Tibial artery (tissue), 4 donors: ENCODE data around the gene TSHZ2.

ENCODE experiments used
- DNase-seq, 2 donors: peaks; one replicate each; pipeline ENCODE4 v3.0.0-alpha.2; 2019
- H3K27ac ChIP-seq, 2 donors: fragments of 200-600 bp; sonication (generic) in 1 of 2; 1 replicate in 1 of 2; 2 replicates in 1 of 2; pipeline ENCODE4 v1.5.1; 2018 to 2019; ENCODE audit warnings: mild to moderate bottlenecking in 1 of 2
- H3K27me3 ChIP-seq, 2 donors: fragments of 200-600 bp; sonication (generic) in 1 of 2; one replicate each; pipeline versions ENCODE4 v1.5.1 to v1.6.0; 2016 to 2019
- H3K36me3 ChIP-seq, 3 donors: fragments of 200-600 bp; sonication (generic) in 2 of 3; one replicate each; pipeline ENCODE4 v1.5.1; 2016 to 2019; ENCODE audit warnings: mild to moderate bottlenecking in 2 of 3
- H3K4me1 ChIP-seq, 4 donors: fragments of 200-600 bp; sonication (generic) in 2 of 4; 1 replicate in 3 of 4; 2 replicates in 1 of 4; pipeline ENCODE4 v1.5.1; 2016 to 2019
- H3K4me3 ChIP-seq, 2 donors: fragments of 200-600 bp; sonication (generic) in 1 of 2; 1 replicate in 1 of 2; 2 replicates in 1 of 2; pipeline ENCODE4 v1.5.1; 2018 to 2019; ENCODE audit warnings: mild to moderate bottlenecking in 2 of 2
- H3K9me3 ChIP-seq, 3 donors: fragments of 200-600 bp; sonication (generic) in 1 of 3; one replicate each; pipeline ENCODE4 v1.5.1; 2016 to 2019
- intact Hi-C: fragments of 100-400 bp; cut with DNase I; formaldehyde crosslinking; loops from one replicate; pipeline ENCODE4 v1.15.0; 2023; ENCODE audit warnings: low total_unique reads
- TF ChIP-seq, protein P1 (sequence below), 2 experiments: fragments of 200-600 bp in 1 of 2; fragments of 450-650 bp in 1 of 2; IDR thresholded peaks; one replicate each; pipeline ENCODE4 v1.5.1; 2017 to 2019; ENCODE audit warnings: antibody characterized with exemption in 2 of 2, mild to moderate bottlenecking in 1 of 2, moderate library complexity in 1 of 2

The TSHZ2 gene

DNA sequence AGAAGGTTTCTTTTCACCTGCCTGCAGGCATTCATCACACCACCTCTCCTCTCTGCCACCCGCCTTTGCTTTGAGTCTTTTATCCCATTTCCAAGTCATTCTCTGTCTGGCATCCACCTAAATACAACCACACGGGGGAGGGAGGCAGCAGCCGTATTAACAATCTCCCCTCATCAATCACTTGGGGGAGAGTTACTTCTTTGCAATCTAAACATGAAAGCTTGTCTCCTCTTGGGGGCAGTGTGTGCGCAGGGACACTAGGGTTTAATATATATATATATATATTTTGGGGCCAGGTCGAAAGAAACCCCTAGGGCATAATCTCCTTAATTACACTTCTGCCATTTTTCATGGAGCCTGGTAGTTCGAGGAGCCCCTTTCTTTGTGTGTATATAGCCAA is 214.5 kb downstream of the TSHZ2 start:
- Histone ChIP-seq H3K4me3 (no peak overlapping the region), H3K4me1 (no peaks in the 10 kb centered on the region), H3K27ac (no peak overlapping the region), H3K9me3 (no peaks in the 10 kb centered on the region), H3K36me3 (no peaks in the 10 kb centered on the region), H3K27me3 (no peaks in the 10 kb centered on the region)
- TF ChIP-seq, protein P1, sequence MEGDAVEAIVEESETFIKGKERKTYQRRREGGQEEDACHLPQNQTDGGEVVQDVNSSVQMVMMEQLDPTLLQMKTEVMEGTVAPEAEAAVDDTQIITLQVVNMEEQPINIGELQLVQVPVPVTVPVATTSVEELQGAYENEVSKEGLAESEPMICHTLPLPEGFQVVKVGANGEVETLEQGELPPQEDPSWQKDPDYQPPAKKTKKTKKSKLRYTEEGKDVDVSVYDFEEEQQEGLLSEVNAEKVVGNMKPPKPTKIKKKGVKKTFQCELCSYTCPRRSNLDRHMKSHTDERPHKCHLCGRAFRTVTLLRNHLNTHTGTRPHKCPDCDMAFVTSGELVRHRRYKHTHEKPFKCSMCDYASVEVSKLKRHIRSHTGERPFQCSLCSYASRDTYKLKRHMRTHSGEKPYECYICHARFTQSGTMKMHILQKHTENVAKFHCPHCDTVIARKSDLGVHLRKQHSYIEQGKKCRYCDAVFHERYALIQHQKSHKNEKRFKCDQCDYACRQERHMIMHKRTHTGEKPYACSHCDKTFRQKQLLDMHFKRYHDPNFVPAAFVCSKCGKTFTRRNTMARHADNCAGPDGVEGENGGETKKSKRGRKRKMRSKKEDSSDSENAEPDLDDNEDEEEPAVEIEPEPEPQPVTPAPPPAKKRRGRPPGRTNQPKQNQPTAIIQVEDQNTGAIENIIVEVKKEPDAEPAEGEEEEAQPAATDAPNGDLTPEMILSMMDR (IDR thresholded peaks at IDR 0.05), result no peak
- no peak for DNase-seq
- intact Hi-C loops, result no loop called here

DNA sequence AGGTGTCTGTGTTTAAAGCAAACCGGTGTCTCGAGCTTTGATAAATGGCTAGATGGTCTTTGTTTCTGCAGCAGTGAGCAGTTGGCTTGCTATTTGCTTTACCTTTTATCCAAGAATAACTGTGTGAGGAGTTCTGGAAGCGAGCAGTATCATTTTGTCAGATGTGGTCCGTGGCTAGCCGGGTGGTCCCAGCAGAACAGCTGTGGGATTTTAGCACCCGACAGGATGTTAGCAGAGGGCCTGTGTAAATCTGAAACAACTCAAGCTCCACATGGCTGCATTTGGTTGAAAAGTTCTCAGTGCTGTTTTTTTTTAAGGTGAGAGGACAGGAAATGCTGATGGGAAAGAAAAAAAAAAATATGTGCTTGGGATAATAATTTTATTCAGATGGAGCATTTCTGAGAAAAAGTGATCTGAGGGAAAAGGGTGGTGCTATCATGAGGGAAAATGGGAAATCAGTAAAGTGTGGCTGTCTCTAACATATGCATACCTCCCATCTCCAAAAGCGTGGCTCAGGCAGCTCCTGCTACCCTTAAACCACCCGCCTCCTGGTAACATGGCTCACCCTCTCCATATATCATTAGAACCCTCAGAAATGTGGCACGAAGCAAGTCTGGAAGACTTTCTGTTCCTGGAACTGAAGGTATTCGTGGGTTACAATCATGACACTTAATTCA is 215.4 kb downstream of the TSHZ2 start:
- intact Hi-C loops, result no loop called here
- TF ChIP-seq, protein P1 (IDR thresholded peaks at IDR 0.05), result no peak
- Histone ChIP-seq H3K36me3 (no peaks in the 10 kb centered on the region), H3K9me3 (no peaks in the 10 kb centered on the region), H3K27me3 (no peaks in the 10 kb centered on the region), H3K4me1 (no peaks in the 10 kb centered on the region), H3K4me3 (no peak overlapping the region), H3K27ac (no peak overlapping the region)
- no peak for DNase-seq

DNA sequence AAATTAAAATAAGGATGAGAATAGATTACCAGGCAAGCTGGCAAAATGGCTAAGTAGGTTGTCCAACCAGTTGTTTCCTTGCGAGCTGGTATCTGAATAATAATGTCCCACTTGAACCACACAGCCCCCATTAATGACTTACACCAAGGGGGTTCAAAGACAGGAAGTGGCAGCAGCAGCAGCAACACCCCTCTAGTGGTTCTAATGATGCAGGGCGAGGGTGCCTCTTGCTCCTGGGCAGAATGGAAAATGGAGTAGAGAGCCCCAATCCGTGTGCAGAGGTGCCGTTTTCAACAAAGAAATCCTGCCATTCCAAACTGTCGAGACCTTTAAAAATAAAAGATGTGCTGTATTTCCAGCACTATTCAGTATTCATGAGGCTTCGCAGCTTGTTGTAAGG is 218.1 kb downstream of the TSHZ2 start:
- Histone ChIP-seq H3K4me3 (no peak overlapping the region), H3K27ac (no peak overlapping the region), H3K27me3 (no peaks in the 10 kb centered on the region), H3K9me3 (no peaks in the 10 kb centered on the region), H3K36me3 (no peaks in the 10 kb centered on the region), H3K4me1 (peaks cover 0 to 5% (median 0%) of the 10 kb centered on the region in 4 donors)
- DNase-seq, result no peak
- intact Hi-C loops, result no loop called here
- TF ChIP-seq, protein P1 (IDR thresholded peaks at IDR 0.05), result no peak

DNA sequence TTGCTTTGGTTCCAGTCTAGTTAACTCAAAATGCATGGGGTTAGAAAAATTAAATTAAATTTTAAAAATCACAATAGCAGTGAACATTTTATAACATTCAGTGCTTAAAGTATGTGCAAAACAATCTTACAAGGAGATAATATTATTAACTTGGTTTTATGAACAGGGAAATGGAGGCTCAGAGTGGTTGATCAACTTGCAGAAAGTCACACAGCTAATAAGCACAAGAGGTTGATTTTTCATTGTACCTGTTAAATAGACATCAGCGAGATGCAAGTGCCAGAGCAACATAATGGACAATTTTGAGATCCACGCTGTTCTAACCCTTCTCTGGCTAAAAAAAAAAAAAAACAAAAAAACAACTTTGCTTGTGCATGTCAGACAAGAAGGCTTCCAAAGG is 219.8 kb downstream of the TSHZ2 start:
- Histone ChIP-seq H3K9me3 (no peaks in the 10 kb centered on the region), H3K4me1 (peaks cover 0 to 11% (median 0%) of the 10 kb centered on the region in 4 donors), H3K36me3 (no peaks in the 10 kb centered on the region), H3K27me3 (no peaks in the 10 kb centered on the region), H3K27ac (no peak overlapping the region), H3K4me3 (no peak overlapping the region)
- TF ChIP-seq, protein P1 (IDR thresholded peaks at IDR 0.05), result no peak
- intact Hi-C loops, result no loop called here
- no peak for DNase-seq

DNA sequence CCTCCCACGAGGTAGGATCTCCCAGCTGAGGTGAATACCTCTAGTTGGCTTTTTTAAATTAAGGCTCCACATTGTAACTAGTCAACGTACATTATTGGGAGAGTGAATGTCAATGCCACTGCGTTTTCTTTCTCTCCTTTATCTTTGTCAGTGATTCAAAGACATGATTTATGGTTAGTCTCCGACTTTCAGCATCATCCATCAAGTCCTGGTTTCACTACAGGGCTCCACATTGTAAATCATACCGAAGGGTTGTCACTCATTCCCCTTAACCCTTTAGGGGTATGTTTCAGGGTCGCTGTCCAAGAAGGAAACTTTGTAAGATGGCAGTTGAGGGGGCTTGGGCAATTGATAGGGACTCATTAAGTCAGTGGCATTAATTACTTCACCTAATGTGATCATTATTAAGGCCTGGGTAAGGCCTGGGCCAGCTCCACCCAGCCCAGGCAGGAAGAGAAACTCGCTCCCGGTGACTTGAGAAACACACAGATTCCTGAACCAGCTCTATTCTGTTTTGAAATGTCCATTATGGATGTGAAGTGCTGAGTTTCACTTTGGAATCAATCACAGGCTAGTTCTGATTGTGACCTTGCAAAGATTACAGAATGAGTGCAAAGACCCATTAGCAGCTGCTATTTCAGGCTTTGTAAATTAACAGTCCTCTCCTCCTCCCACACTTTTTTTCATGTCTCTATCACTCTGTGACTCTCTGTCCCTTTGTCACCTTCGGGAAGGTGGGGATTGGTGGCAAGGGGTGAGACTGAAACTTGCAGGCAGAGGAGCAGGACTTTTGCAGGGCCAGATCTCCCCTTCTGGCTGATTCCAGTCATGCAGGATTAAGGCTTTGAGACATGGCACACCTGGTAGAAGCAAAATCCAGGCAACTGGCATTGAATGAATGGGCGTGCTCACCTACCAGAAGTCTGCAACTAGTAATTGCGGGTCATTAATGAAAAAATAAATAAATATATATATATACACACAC is 222.4 kb downstream of the TSHZ2 start:
- Histone ChIP-seq H3K27ac (no peak overlapping the region), H3K4me1 (peaks cover 0 to 11% (median 0%) of the 10 kb centered on the region in 4 donors), H3K9me3 (no peaks in the 10 kb centered on the region), H3K4me3 (no peak overlapping the region), H3K36me3 (no peaks in the 10 kb centered on the region), H3K27me3 (no peaks in the 10 kb centered on the region)
- TF ChIP-seq, protein P1 (IDR thresholded peaks at IDR 0.05), result no peak
- intact Hi-C loops, result no loop called here
- DNase-seq, result no peak
